GM23338 (cell line): ENCODE measurements around the gene ZAP70.

Source experiments
- CREB1 ChIP-seq: fragments of 250-450 bp; sonication (Bioruptor Pico); IDR thresholded peaks from 2 replicates; pipeline ENCODE4 v1.5.0; 2020; ENCODE audit warnings: low read depth, mild to moderate bottlenecking, moderate library complexity
- EZH2 ChIP-seq: fragments of 200-600 bp; sonication (generic); IDR thresholded peaks from one replicate; pipeline ENCODE4 v1.8.0; 2017; ENCODE audit warnings: antibody characterized with exemption, mild to moderate bottlenecking, low read depth; ENCODE audit not compliant: unreplicated experiment
- EZH2phosphoT487 ChIP-seq: fragments of 200-600 bp; sonication (generic); IDR thresholded peaks from one replicate; pipeline ENCODE4 v1.8.1; 2018; ENCODE audit warnings: antibody characterized with exemption; ENCODE audit not compliant: unreplicated experiment
- JUNB ChIP-seq: IDR thresholded peaks from one replicate; pipeline ENCODE4 v1.6.1; 2016; ENCODE audit warnings: antibody characterized with exemption; ENCODE audit not compliant: unreplicated experiment
- NANOG ChIP-seq: IDR thresholded peaks from 2 replicates; pipeline ENCODE4 v1.6.1; 2016; ENCODE audit warnings: antibody characterized with exemption, borderline replicate concordance
- POLR2AphosphoS5 ChIP-seq: IDR thresholded peaks from 2 replicates; pipeline ENCODE4 v1.6.1; 2016; ENCODE audit warnings: antibody characterized with exemption, low read depth
- STAT1 ChIP-seq: IDR thresholded peaks from one replicate; pipeline ENCODE4 v1.6.1; 2016; ENCODE audit warnings: antibody characterized with exemption; ENCODE audit not compliant: unreplicated experiment
- ZNF114 ChIP-seq: fragments of 250-450 bp; sonication (Bioruptor Pico); IDR thresholded peaks from 2 replicates; pipeline ENCODE4 v1.5.0; 2020; ENCODE audit warnings: mild to moderate bottlenecking, moderate library complexity
- TF ChIP-seq, protein P1 (sequence below), 2 experiments: fragments of 200-600 bp in 1 of 2; sonication (generic) in 1 of 2; conservative IDR thresholded peaks; 2 replicates each; pipeline versions ENCODE4 v1.5.1 to v1.6.1; 2016 to 2017; ENCODE audit warnings: antibody characterized with exemption in 2 of 2, low read depth in 2 of 2, mild to moderate bottlenecking in 2 of 2, moderate library complexity in 1 of 2
- TF ChIP-seq, protein P2 (sequence below): IDR thresholded peaks from 2 replicates; pipeline ENCODE4 v1.6.1; 2016; ENCODE audit warnings: antibody characterized with exemption
- TF ChIP-seq, protein P3 (sequence below): fragments of 250-450 bp; sonication (Bioruptor Pico); IDR thresholded peaks from 2 replicates; pipeline ENCODE4 v1.5.0; 2020; ENCODE audit warnings: mild to moderate bottlenecking, moderate library complexity
- TF ChIP-seq, protein P4 (sequence below): IDR thresholded peaks from one replicate; pipeline ENCODE4 v1.6.1; 2018; ENCODE audit warnings: antibody characterized with exemption; ENCODE audit not compliant: unreplicated experiment

DNA sequence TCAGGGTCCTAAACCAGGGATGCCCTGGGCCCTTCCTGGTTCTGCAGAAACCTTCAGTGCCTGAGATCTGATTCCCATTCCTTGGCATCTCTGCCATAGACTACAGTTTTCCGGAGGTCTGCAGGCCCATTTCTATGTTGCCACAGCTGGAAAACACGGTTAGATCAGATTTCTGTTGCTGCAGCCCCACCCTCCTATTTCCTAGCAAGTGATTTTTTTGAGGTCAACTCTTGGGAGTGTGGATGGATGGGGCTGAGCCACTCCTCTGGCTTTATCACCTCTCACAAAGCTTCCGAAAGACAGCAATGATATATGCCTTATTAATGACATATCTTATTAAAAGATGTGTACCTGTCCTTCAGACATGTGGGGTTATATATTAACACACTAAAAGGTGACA, 56.3 kb downstream of the ZAP70 start:
- TF ChIP-seq, protein P1, sequence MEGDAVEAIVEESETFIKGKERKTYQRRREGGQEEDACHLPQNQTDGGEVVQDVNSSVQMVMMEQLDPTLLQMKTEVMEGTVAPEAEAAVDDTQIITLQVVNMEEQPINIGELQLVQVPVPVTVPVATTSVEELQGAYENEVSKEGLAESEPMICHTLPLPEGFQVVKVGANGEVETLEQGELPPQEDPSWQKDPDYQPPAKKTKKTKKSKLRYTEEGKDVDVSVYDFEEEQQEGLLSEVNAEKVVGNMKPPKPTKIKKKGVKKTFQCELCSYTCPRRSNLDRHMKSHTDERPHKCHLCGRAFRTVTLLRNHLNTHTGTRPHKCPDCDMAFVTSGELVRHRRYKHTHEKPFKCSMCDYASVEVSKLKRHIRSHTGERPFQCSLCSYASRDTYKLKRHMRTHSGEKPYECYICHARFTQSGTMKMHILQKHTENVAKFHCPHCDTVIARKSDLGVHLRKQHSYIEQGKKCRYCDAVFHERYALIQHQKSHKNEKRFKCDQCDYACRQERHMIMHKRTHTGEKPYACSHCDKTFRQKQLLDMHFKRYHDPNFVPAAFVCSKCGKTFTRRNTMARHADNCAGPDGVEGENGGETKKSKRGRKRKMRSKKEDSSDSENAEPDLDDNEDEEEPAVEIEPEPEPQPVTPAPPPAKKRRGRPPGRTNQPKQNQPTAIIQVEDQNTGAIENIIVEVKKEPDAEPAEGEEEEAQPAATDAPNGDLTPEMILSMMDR (conservative IDR thresholded peaks at IDR 0.05; ENCODE audit: low read depth in 2 of 2): no peak
- TF ChIP-seq POLR2AphosphoS5 (no peak), CREB1 (CRISPR knock-in tag) (no peak), JUNB (no peak), EZH2 (no peak), EZH2phosphoT487 (no peak), ZNF114 (CRISPR knock-in tag) (no peak), STAT1 (no peak), NANOG (no peak)
- TF ChIP-seq, protein P2, sequence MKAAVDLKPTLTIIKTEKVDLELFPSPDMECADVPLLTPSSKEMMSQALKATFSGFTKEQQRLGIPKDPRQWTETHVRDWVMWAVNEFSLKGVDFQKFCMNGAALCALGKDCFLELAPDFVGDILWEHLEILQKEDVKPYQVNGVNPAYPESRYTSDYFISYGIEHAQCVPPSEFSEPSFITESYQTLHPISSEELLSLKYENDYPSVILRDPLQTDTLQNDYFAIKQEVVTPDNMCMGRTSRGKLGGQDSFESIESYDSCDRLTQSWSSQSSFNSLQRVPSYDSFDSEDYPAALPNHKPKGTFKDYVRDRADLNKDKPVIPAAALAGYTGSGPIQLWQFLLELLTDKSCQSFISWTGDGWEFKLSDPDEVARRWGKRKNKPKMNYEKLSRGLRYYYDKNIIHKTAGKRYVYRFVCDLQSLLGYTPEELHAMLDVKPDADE: no peak
- TF ChIP-seq, protein P3, sequence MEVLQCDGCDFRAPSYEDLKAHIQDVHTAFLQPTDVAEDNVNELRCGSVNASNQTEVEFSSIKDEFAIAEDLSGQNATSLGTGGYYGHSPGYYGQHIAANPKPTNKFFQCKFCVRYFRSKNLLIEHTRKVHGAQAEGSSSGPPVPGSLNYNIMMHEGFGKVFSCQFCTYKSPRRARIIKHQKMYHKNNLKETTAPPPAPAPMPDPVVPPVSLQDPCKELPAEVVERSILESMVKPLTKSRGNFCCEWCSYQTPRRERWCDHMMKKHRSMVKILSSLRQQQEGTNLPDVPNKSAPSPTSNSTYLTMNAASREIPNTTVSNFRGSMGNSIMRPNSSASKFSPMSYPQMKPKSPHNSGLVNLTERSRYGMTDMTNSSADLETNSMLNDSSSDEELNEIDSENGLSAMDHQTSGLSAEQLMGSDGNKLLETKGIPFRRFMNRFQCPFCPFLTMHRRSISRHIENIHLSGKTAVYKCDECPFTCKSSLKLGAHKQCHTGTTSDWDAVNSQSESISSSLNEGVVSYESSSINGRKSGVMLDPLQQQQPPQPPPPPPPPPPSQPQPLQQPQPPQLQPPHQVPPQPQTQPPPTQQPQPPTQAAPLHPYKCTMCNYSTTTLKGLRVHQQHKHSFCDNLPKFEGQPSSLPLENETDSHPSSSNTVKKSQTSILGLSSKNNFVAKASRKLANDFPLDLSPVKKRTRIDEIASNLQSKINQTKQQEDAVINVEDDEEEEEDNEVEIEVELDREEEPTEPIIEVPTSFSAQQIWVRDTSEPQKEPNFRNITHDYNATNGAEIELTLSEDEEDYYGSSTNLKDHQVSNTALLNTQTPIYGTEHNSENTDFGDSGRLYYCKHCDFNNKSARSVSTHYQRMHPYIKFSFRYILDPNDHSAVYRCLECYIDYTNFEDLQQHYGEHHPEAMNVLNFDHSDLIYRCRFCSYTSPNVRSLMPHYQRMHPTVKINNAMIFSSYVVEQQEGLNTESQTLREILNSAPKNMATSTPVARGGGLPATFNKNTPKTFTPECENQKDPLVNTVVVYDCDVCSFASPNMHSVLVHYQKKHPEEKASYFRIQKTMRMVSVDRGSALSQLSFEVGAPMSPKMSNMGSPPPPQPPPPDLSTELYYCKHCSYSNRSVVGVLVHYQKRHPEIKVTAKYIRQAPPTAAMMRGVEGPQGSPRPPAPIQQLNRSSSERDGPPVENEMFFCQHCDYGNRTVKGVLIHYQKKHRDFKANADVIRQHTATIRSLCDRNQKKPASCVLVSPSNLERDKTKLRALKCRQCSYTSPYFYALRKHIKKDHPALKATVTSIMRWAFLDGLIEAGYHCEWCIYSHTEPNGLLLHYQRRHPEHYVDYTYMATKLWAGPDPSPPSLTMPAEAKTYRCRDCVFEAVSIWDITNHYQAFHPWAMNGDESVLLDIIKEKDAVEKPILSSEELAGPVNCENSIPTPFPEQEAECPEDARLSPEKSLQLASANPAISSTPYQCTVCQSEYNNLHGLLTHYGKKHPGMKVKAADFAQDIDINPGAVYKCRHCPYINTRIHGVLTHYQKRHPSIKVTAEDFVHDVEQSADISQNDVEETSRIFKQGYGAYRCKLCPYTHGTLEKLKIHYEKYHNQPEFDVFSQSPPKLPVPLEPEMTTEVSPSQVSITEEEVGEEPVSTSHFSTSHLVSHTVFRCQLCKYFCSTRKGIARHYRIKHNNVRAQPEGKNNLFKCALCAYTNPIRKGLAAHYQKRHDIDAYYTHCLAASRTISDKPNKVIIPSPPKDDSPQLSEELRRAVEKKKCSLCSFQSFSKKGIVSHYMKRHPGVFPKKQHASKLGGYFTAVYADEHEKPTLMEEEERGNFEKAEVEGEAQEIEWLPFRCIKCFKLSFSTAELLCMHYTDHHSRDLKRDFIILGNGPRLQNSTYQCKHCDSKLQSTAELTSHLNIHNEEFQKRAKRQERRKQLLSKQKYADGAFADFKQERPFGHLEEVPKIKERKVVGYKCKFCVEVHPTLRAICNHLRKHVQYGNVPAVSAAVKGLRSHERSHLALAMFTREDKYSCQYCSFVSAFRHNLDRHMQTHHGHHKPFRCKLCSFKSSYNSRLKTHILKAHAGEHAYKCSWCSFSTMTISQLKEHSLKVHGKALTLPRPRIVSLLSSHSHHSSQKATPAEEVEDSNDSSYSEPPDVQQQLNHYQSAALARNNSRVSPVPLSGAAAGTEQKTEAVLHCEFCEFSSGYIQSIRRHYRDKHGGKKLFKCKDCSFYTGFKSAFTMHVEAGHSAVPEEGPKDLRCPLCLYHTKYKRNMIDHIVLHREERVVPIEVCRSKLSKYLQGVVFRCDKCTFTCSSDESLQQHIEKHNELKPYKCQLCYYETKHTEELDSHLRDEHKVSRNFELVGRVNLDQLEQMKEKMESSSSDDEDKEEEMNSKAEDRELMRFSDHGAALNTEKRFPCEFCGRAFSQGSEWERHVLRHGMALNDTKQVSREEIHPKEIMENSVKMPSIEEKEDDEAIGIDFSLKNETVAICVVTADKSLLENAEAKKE (CRISPR knock-in tag): no peak
- TF ChIP-seq, protein P4, sequence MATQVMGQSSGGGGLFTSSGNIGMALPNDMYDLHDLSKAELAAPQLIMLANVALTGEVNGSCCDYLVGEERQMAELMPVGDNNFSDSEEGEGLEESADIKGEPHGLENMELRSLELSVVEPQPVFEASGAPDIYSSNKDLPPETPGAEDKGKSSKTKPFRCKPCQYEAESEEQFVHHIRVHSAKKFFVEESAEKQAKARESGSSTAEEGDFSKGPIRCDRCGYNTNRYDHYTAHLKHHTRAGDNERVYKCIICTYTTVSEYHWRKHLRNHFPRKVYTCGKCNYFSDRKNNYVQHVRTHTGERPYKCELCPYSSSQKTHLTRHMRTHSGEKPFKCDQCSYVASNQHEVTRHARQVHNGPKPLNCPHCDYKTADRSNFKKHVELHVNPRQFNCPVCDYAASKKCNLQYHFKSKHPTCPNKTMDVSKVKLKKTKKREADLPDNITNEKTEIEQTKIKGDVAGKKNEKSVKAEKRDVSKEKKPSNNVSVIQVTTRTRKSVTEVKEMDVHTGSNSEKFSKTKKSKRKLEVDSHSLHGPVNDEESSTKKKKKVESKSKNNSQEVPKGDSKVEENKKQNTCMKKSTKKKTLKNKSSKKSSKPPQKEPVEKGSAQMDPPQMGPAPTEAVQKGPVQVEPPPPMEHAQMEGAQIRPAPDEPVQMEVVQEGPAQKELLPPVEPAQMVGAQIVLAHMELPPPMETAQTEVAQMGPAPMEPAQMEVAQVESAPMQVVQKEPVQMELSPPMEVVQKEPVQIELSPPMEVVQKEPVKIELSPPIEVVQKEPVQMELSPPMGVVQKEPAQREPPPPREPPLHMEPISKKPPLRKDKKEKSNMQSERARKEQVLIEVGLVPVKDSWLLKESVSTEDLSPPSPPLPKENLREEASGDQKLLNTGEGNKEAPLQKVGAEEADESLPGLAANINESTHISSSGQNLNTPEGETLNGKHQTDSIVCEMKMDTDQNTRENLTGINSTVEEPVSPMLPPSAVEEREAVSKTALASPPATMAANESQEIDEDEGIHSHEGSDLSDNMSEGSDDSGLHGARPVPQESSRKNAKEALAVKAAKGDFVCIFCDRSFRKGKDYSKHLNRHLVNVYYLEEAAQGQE: no peak
